NOMO-1 treated with DMSO at 0.1 percent for 48 hours (cell line): ENCODE results near the gene DNAH2.
A peak's percentile ranks its signal among the peaks of the same experiment; 100 is the strongest.

Source experiments
- DNase-seq: peaks from one replicate; lab custom pipeline; 2025; ENCODE audit not compliant: unreplicated experiment; lab: John Stamatoyannopoulos, UW

DNAH2 gene

DNA sequence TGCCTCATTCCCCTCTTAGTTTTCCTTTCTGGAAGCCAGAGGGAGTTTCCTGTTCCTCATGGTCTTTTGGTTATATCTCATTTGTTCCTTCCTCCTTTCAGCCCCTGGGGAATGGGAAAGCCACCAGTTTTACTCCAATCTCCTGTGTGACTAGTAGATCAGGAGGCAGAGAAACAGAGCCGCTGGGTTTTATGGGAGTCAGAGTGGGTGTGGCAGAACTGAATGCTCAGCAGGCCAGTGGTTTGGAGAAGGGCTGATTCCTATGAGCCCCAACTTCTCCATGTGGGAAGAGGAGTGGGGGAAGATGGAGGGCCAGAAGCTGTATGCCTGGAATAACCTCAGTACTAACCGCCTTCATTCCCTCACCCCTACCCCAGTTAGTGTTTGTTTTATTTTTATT, 4.1 kb downstream of the DNAH2 start:
- no peak for DNase-seq

DNA sequence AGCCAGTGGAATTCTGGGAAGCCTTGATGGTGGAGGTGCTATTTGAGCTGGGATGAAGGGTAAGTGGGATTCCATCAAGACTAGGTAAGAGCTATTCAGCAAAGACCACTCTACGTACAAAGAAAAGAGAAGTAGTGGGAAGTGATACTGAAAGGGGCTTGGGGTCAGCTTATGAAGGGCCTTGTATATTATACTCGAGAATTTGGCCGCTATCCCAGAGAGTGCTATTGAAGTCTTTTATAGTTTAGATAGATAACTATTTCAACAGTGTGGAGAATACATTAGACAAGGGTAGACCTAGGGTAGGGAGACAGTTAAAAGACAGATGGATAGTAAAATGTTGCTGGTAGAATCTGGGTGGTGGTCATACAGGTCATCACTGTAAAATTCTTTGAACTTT, 10.3 kb downstream of the DNAH2 start:
- no peak for DNase-seq

- peak; percentile 64 for DNase-seq
Measured at GRCh38 chr17:7729816-7730215, 12.3 kb downstream of the DNAH2 start.

- DNase-seq = no peak
Measured at GRCh38 chr17:7732981-7733539, 15.5 kb downstream of the DNAH2 start.

DNA sequence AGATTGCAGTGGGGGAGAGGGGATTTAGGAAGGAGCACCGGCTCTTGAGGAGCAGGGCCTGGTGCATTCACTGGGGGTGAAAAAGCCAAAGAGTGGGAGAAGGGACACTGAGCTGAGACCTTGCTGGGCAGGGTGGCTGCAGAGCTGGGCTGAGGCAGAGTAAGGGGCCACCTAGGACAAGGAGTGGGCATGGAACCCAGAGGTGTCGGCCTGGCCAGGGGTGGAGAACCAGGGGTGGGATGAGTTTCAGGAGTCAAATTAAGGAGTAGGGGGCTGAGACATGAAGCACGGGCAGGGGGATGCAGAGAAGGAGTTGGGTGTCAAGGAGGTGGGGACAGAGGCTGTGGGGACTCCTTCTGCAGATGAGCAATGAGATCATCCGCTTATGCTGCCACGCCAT, 20.1 kb downstream of the DNAH2 start:
- no peak for DNase-seq

DNA sequence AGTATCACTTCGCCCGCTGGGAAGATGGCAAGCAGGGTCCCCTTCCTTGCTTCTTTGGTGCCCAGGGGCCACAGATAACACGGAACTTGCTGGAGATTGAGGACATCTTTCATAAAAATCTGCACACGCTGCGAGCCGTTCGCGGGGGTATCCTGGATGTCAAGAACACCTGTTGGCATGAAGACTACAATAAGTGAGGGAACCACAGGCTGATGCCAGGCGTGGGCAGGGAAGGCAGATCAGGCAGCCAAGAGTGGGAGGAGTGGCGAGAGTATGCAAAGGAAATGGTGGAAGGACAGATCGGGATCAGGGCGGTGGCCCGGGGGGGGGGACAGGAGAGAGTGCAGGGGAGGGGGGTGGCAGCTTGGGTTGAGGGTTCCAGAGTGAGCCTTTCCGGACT, 22.2 kb downstream of the DNAH2 start:
- no peak for DNase-seq

GRCh38 chr17:7740481-7741001, 23.0 kb downstream of the DNAH2 start:
- DNase-seq = no peak

GRCh38 chr17:7742729-7743128, 25.2 kb downstream of the DNAH2 start:
- DNase-seq = no peak

GRCh38 chr17:7744416-7744815, 26.9 kb downstream of the DNAH2 start:
- peak; percentile 49 for DNase-seq

- peak; percentile 74 for DNase-seq
Measured at GRCh38 chr17:7745748-7746470, 28.4 kb downstream of the DNAH2 start.

GRCh38 chr17:7747635-7748071, 30.1 kb downstream of the DNAH2 start:
- DNase-seq = no peak

GRCh38 chr17:7748076-7748775, 30.7 kb downstream of the DNAH2 start:
- no peak for DNase-seq

- no peak for DNase-seq
Measured at GRCh38 chr17:7750321-7750821, 32.8 kb downstream of the DNAH2 start.

DNA sequence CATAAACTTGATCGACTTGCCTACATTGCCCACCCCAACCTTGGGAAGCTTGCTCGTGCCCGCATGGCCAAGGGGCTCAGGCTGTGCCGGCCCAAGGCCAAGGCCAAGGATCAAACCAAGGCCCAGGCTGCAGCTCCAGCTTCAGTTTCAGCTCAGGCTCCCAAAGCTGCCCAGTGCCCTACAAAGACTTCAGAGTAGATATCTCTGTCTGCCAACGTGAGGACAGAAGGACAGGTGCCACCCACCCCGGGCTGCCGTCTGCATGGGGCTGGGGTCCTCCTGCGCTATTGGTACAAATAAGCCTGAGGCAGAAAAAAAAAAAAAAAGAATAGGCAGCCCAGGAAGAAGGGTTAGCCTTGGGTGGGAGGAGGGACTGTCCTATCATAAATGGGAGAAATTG, 37.1 kb downstream of the DNAH2 start:
- no peak for DNase-seq

- DNase-seq = no peak
Measured at GRCh38 chr17:7755095-7755890, 37.7 kb downstream of the DNAH2 start.

DNA sequence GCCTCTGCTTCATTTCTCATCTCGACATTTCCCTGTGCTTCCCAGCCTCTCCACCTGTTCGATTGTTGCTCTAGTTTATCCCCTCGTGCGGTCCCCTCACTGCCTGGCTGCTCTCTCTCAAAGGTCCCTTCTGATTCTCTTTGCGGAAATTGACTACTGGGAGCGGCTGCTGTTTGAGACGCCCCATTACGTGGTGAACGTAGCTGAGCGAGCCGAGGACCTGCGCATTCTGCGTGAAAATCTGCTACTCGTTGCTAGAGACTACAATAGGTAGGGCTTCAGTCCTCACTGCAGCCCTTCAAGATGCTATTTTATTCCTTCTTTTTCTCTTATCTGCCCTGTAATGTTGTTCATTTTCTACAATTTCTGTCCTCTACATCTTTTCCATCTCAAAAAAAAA, 39.4 kb downstream of the DNAH2 start:
- DNase-seq = no peak

GRCh38 chr17:7763919-7764318, 46.4 kb downstream of the DNAH2 start:
- DNase-seq = no peak

DNA sequence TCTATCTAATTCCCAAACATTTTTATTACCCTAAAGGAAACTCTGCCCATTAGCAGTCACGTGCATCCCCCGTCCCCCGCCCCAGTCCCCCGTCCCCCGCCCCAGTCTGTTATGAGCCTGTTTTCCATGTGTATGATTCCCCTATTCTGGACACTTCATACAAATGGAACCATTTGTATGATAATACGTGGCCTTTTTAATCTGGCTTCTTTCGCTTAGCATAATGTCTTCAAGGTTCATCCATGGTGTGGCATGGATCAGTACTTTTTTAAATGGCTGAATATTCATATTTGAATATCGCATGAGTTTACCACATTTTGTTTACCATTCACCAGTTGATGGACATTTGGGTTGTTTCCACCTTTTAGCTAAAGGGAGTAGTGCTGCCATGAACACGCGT, 49.5 kb downstream of the DNAH2 start:
- no peak for DNase-seq

- DNase-seq = no peak
Measured at GRCh38 chr17:7767405-7768021, 50.0 kb downstream of the DNAH2 start.

DNA sequence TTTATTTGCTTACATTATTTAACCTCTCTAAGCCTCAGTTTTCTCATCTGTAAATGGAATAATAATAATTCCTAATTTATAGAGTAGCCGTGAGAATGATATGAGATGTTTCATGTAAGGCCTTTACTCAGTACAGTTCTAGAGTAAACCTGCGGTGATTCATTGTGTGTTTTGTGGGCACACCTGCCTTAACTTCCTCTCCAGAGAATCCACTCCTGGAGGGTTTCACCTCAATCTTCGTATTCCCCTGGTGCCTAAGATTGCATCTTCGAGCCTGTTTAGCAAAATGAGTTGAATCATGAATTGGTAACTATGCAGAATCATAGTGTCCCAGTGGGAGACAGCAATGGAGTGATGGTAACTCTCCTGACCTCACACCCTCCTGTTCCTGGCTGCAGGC, 52.3 kb downstream of the DNAH2 start:
- no peak for DNase-seq

DNA sequence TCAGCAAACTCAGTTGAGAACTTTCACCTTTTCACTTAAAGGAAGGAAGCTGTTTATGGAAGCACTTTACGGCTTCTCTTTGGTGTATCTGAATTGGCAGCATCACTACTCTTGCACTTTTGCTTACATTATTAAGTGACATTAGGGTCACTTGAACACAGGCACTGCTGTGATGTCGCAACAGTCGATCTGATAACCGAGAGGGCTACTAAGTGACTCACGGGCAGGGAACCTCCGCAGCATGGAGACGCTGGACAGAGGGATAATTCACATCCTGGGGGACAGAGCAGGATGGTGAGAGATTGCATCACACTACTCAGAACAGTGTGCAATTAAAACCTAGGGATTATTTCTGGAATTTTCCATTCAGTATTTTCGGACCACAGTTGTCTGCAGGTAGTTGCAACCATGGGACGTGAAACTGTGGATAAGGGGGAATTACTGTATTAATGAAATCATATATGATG, 56.5 kb downstream of the DNAH2 start:
- DNase-seq = no peak
